ENCODE results near the gene ATG4B.

- TF ChIP-seq ZNF70 (CRISPR knock-in tag; IDR thresholded peaks at IDR 0.05) (no peak), ARNTL (CRISPR knock-in tag; IDR thresholded peaks at IDR 0.05; ENCODE audit: borderline replicate concordance, low read depth) (no peak), ZNF8 (CRISPR knock-in tag; IDR thresholded peaks at IDR 0.05) (no peak), OSR1 (CRISPR knock-in tag; IDR thresholded peaks at IDR 0.05) (no peak), PATZ1 (CRISPR knock-in tag; IDR thresholded peaks at IDR 0.05; ENCODE audit: borderline replicate concordance) (no peak), GLIS3 (CRISPR knock-in tag; IDR thresholded peaks at IDR 0.05) (no peak), ZFP30 (CRISPR knock-in tag; IDR thresholded peaks at IDR 0.05) (no peak)
- TF ChIP-seq, protein P1, sequence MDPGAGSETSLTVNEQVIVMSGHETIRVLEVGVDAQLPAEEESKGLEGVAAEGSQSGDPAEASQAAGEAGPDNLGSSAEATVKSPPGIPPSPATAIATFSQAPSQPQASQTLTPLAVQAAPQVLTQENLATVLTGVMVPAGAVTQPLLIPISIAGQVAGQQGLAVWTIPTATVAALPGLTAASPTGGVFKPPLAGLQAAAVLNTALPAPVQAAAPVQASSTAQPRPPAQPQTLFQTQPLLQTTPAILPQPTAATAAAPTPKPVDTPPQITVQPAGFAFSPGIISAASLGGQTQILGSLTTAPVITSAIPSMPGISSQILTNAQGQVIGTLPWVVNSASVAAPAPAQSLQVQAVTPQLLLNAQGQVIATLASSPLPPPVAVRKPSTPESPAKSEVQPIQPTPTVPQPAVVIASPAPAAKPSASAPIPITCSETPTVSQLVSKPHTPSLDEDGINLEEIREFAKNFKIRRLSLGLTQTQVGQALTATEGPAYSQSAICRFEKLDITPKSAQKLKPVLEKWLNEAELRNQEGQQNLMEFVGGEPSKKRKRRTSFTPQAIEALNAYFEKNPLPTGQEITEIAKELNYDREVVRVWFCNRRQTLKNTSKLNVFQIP (CRISPR knock-in tag; IDR thresholded peaks at IDR 0.05; ENCODE audit: borderline replicate concordance, low read depth) = no peak
Observed at GRCh38 chr2:241680044-241680443, 42.6 kb downstream of the ATG4B start.

Measured in SK-N-SH treated with all-trans-retinoic acid at 6 μM for 48 hours (cell line).